LHCN-M2 (cell line): ENCODE results near the gene IRX6. TPM values are rescaled to one million over a fixed set of nuclear protein-coding genes. Genes with fewer than 3 reads are reported as not detected.

ENCODE experiments used
- DNase-seq: peaks from one replicate; pipeline ENCODE4 v3.0.0-alpha.2; 2012; ENCODE audit warnings: low read depth
- polyA plus RNA-seq: library from polyadenylated mRNA; unstranded; fragments of >200 nt; gene quantifications from one replicate; pipeline ENCODE4 v1.2.1, GENCODE V29; 2012; ENCODE audit warnings: missing spikeins
- total RNA-seq: library from RNA; depleted of rRNA; stranded (reverse); fragments of >200 nt; gene quantifications from 2 replicates; pipeline ENCODE4 v1.2.3, GENCODE V29; 2014; rRNA removed

IRX6 gene
- 0.06 TPM in 1 of 2 replicates, not detected in the other for total RNA-seq
- polyA plus RNA-seq, result not detected

- DNase-seq, result peak; percentile 18
Measured at GRCh38 chr16:55323637-55324271, at the start of gene IRX6. IRX6 (plus strand) TSS chr16:55324203; CDS start chr16:55325092, 889 bp downstream.

- no peak for DNase-seq
Measured at GRCh38 chr16:55274391-55274790, 49.6 kb upstream of the IRX6 start.

DNA sequence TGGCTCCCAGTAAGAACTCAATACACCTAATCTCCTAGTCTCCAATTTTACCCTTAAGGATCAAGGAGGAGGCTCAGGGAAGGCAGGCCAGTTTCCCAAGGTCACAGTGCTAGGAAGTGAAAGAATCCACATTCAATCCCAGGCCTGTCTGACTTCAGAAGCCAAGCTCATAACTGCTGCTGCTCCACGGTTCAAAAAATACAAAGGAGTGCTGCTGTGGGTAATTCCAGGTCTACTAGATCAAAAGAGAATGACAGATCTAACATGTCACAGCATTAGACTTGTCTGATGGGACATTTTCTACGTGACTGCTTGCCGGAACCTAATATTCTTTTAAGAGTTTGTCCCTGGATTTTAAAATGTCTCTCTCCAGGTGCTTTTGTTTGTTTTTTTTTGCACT, 48.8 kb upstream of the IRX6 start:
- no peak for DNase-seq

DNA sequence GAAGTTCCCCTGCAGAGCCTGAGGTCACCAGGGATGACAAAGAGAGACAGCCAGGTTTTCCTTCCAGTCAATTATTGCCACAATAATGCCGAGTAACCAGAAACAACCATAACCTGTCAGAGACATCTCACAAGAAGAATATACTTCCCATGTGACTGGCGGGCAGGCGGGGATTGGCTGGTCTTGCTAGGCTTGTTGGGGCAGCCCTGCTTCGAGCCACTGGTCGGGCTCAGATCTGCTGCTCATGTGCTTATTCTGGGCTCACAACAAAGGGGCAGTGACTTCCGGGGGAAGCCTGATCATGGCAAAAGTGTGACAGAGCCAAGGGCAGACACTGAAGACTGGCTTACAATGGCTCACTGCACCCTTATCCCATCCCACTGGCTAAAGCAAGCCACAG, 48.1 kb upstream of the IRX6 start:
- DNase-seq, result no peak

DNA sequence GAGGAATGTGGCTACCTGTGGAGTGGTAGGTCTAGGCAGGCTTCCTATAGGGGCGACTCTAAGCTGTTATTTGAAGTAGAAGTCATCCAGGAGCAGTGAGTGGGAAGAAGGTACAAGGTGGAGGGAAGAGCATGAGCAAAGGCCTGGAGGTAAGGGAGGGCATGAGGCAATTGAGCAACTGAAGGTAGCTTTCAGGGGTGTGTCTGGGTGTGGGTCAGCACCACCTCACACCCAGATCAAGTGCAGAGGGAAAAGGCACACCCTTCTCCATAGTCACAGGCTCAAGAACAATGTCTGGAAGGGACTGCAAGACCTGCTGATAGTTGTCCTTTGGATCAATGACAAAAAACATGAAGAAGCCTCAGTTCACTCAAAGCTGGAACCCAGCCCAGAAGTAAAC, 46.5 kb upstream of the IRX6 start:
- no peak for DNase-seq

- DNase-seq, result no peak
Measured at GRCh38 chr16:55279598-55279997, 44.4 kb upstream of the IRX6 start.

GRCh38 chr16:55280587-55280986, 43.4 kb upstream of the IRX6 start:
- DNase-seq, result no peak

- no peak for DNase-seq
Measured at GRCh38 chr16:55282441-55282840, 41.6 kb upstream of the IRX6 start.

- no peak for DNase-seq
Measured at GRCh38 chr16:55283812-55284717, 39.9 kb upstream of the IRX6 start.

DNA sequence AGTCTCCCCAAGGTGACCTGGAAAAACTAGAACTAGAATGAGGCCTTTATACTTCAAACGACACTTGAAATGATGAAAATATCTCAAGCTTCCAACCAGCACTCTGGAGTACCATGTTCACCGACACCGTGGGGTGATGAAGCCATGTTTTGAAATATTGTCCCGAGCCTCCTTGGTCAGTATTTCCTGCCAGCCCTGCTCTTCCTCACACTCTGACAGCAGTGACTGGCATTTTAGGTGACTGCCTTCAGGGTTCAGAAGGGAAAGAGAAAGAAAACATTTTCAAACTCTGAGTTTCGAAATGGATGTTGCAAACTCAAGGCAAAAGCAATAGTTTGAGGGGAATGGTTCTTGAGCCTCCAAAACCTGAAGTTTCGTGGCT, 39.3 kb upstream of the IRX6 start:
- DNase-seq, result no peak

DNA sequence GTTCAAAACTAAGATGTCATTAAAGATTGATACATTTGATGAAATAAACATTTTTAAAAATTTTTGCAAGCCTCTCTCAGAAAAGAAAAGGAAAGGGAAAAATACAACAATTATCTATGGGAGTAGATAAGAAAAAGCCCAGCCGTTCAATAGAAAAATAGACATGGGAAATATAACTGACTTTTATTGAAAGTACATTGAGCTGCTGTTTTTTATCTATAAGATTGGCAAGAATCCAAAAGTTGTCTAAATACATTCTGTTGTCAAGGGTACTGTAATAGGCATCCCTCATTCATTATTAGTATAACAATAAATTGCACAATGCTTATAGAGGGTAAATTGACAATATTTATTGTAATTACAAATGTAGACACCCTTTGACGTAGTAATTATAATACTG, 38.4 kb upstream of the IRX6 start:
- no peak for DNase-seq

GRCh38 chr16:55289353-55289752, 34.6 kb upstream of the IRX6 start:
- no peak for DNase-seq

GRCh38 chr16:55291847-55292246, 32.2 kb upstream of the IRX6 start:
- no peak for DNase-seq

GRCh38 chr16:55292491-55292890, 31.5 kb upstream of the IRX6 start:
- DNase-seq, result no peak

DNA sequence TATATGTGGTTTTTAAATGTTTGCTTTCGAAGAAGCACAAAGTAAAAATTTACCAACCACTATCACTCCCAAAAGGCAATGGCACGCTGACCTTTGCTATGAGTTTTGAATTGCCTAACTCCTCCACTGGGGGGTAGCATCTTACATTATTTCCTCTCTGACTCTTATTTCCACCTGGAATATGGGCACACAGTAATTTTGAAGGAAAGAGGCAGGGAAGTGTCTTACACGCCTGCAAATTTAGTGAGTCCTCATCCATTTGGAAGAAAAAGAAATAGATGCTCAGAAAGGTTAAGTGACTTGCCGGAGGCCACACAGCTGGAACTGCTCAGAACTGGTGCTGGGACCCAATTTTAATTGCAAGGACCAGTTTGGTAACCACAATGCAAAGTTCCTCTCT, 29.9 kb upstream of the IRX6 start:
- no peak for DNase-seq

DNA sequence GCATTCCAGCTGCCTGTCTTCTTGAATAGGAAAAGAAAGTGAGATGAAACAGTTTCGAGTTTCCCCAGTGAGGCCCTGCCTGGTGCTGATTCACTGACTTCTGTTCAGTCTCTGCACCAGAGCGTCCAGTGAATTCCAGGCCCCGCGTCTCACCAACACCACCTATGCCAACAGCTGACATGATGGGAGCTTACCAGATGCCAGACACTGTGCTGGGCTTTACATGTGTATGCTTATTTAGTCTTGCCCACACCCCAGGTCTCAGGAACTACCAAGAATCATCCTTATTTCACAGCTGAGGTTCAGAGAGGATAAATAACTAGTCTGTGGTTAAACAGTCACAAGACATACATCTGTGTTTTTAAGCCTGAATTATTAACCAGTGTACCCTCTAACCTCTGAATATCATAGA, 29.1 kb upstream of the IRX6 start:
- peak; percentile 12 for DNase-seq

DNA sequence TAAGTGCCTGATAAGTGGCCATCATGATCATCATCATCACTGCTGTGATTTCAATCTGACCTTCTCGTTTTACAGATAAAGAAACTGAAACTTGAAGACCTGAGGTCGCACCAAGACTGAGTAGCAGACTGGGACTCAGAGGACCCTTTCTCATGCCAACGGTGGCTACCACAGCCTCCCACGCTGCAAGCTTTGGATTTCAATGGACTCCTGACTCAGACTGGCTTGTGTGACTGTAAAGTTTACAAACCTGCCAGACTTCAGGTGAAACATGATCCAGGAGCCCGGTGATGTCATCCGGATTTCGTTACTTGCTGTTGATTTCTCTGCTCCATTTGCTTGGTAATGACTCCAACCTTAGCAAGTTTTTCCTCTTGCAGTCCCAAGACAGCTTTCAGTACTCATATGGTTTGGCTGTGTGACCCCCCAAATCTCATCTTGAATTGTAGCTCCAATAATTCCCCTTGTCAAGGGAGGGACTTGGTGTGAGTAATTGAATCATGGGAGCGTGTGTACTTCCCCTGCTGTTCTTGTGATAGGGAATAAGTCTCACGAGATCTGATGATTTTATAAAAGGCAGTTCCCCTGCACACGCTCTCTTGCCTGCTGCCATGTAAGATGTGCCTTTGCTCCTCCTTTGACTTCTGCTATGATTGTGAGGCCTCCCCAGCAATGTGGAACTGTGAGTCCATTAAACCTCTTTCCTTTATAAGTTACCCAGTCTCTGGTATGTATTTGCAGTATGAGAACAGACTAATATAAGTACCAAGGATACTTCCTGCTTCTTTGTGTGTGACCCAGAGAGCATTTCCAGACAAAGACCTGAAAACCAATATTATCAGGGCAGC, 26.7 kb upstream of the IRX6 start:
- DNase-seq, result no peak

- DNase-seq, result peak; percentile 5
Measured at GRCh38 chr16:55297910-55298479, 26.0 kb upstream of the IRX6 start.

- no peak for DNase-seq
Measured at GRCh38 chr16:55301385-55302008, 22.5 kb upstream of the IRX6 start.

GRCh38 chr16:55302635-55303034, 21.4 kb upstream of the IRX6 start:
- DNase-seq, result no peak

- no peak for DNase-seq
Measured at GRCh38 chr16:55308973-55309372, 15.0 kb upstream of the IRX6 start.
